D721Med (cell line): ENCODE data around the gene RTTN.

ENCODE experiments used
- DNase-seq: peaks from one replicate; pipeline ENCODE4 v3.0.0; 2011; ENCODE audit warnings: low spot score; ENCODE audit not compliant: insufficient read length
- FAIRE-seq: peaks from 2 replicates; lab custom pipeline; 2011; peaks lifted over from hg19 to GRCh38; lab: Jason Lieb, UNC
- CTCF ChIP-seq: IDR thresholded peaks from 2 replicates; pipeline ENCODE4 v1.5.1; 2012; ENCODE audit warnings: mild to moderate bottlenecking, control low read depth; ENCODE audit not compliant: insufficient read depth; ENCODE audit errors: missing control alignments

The RTTN gene

GRCh38 chr18:70022636-70023035 is 182.9 kb downstream of the RTTN start:
- DNase-seq (no peak), FAIRE-seq (no peak)
- no peak for TF ChIP-seq CTCF

- no peak for FAIRE-seq
- DNase-seq: no peak
- TF ChIP-seq CTCF: no peak
Observed at GRCh38 chr18:70021498-70021897, 184.0 kb downstream of the RTTN start.

- TF ChIP-seq CTCF: no peak
- FAIRE-seq (no peak), DNase-seq (no peak)
Observed at GRCh38 chr18:70021043-70021442, 184.4 kb downstream of the RTTN start.

- FAIRE-seq (no peak), DNase-seq (no peak)
- no peak for TF ChIP-seq CTCF
Observed at GRCh38 chr18:70019991-70020390, 185.5 kb downstream of the RTTN start.

- no peak for DNase-seq
- TF ChIP-seq CTCF: no peak
- FAIRE-seq: no peak
Observed at GRCh38 chr18:70019136-70019535, 186.4 kb downstream of the RTTN start.

GRCh38 chr18:70015127-70015526 is 190.4 kb downstream of the RTTN start:
- FAIRE-seq (no peak), DNase-seq (no peak)
- TF ChIP-seq CTCF: no peak

- no peak for FAIRE-seq
- no peak for DNase-seq
- TF ChIP-seq CTCF: no peak
Observed at GRCh38 chr18:70005580-70005979, 199.9 kb downstream of the RTTN start.
